B cell (primary cell): ENCODE data around the gene ZNF891. TPM values are rescaled to one million over a fixed set of nuclear protein-coding genes. Genes with fewer than 3 reads are reported as not detected.

ENCODE experiments used
- ATAC-seq: fragments of 200-7000 bp; cut with Tn5 transposase; one replicate; pipeline ENCODE4 v1.10.0; 2021; ENCODE audit warnings: low read depth, mild to moderate bottlenecking, moderate number of reproducible peaks, moderate library complexity
- CTCF ChIA-PET: fragments of 350-600 bp; sonication (Branson Sonifier 250); formaldehyde crosslinking; loops from one replicate; lab custom pipeline; 2021; ENCODE audit warnings: antibody characterized with exemption, inconsistent platforms; lab: Charles Lee
- POLR2A ChIA-PET: fragments of 350-600 bp; sonication (Branson Sonifier 250); formaldehyde crosslinking; loops from one replicate; lab custom pipeline; 2021; ENCODE audit warnings: antibody characterized with exemption; lab: Charles Lee
- DNase-seq: peaks from one replicate; pipeline ENCODE4 v3.0.0; 2013
- H2AFZ ChIP-seq: 2 replicates; pipeline ENCODE4 v1.6.1; 2012; ENCODE audit warnings: mild to moderate bottlenecking, low read depth, low read length; ENCODE audit not compliant: insufficient read depth, poor library complexity, severe bottlenecking
- H3K27ac ChIP-seq, 2 donors: 1 replicate in 1 of 2; 2 replicates in 1 of 2; pipeline ENCODE4 v1.5.1; 2012 to 2013; ENCODE audit warnings: low read length in 2 of 2, mild to moderate bottlenecking in 2 of 2, moderate library complexity in 1 of 2
- H3K27me3 ChIP-seq, 4 experiments: fragments of 200-600 bp in 1 of 4; sonication (generic) in 1 of 4; replicated peaks in 1 of 4; 1 replicate in 2 of 4; 2 replicates in 2 of 4; pipeline versions ENCODE4 v1.6.1 to v1.7.0; 2013 to 2016; ENCODE audit warnings: low read length in 3 of 4, mild to moderate bottlenecking in 2 of 4, mixed read lengths in 1 of 4, moderate library complexity in 1 of 4; ENCODE audit not compliant: insufficient read depth in 4 of 4, control insufficient read depth in 3 of 4; ENCODE audit errors: control extremely low read depth in 1 of 4
- H3K36me3 ChIP-seq, 2 experiments: replicated peaks in 1 of 2; 1 replicate in 1 of 2; 2 replicates in 1 of 2; pipeline versions ENCODE4 v1.6.1 to v1.7.1; 2013; ENCODE audit warnings: low read length in 1 of 2; ENCODE audit not compliant: insufficient read depth in 2 of 2, control insufficient read depth in 1 of 2; ENCODE audit errors: control extremely low read depth in 1 of 2, extremely low read depth in 1 of 2
- H3K4me1 ChIP-seq, 2 donors: fragments of 200-600 bp in 1 of 2; sonication (generic) in 1 of 2; 1 replicate in 1 of 2; 2 replicates in 1 of 2; pipeline versions ENCODE4 v1.5.1 to v1.6.1; 2013 to 2017; ENCODE audit warnings: low read length in 2 of 2; ENCODE audit not compliant: control insufficient read depth in 2 of 2, insufficient read depth in 2 of 2
- H3K4me2 ChIP-seq: replicated peaks from 2 replicates; pipeline ENCODE3; 2012; ENCODE audit warnings: mild to moderate bottlenecking, low read depth, low read length; ENCODE audit not compliant: poor library complexity, severe bottlenecking
- H3K4me3 ChIP-seq, 5 experiments: fragments of 200-600 bp in 1 of 5; sonication (generic) in 1 of 5; 1 replicate in 3 of 5; 2 replicates in 2 of 5; pipeline versions ENCODE4 v1.5.1 to v1.7.0; 2011 to 2016; ENCODE audit warnings: low read length in 4 of 5, mild to moderate bottlenecking in 4 of 5, low read depth in 2 of 5, control low read depth in 1 of 5, moderate library complexity in 1 of 5; ENCODE audit not compliant: insufficient read depth in 1 of 5; ENCODE audit errors: control extremely low read depth in 1 of 5, extremely low read depth in 1 of 5
- H3K79me2 ChIP-seq: fragments of 200-600 bp; sonication (generic); one replicate; pipeline ENCODE4 v1.6.0; 2016; ENCODE audit warnings: low read length; ENCODE audit not compliant: control insufficient read depth, insufficient read depth
- H3K9ac ChIP-seq: fragments of 200-600 bp; sonication (generic); 2 replicates; pipeline ENCODE4 v1.6.1; 2017; ENCODE audit warnings: mild to moderate bottlenecking, low read length, moderate library complexity
- H3K9me3 ChIP-seq, 3 donors: one replicate each; pipeline versions ENCODE4 v1.6.1 to v1.7.1; 2013; ENCODE audit warnings: low read length in 2 of 3; ENCODE audit not compliant: control insufficient read depth in 2 of 3, insufficient read depth in 1 of 3; ENCODE audit errors: control extremely low read depth in 1 of 3
- H4K20me1 ChIP-seq: 2 replicates; pipeline ENCODE4 v1.6.0; 2012; ENCODE audit warnings: mild to moderate bottlenecking, low read length; ENCODE audit not compliant: insufficient read depth, control insufficient read depth, poor library complexity, severe bottlenecking
- H3K27ac Mint-ChIP-seq: one replicate; pipeline ENCODE4 v1.8.0; 2021; ENCODE audit warnings: mixed read lengths
- H3K27me3 Mint-ChIP-seq: one replicate; pipeline ENCODE4 v1.8.0; 2021; ENCODE audit warnings: mixed read lengths
- H3K4me1 Mint-ChIP-seq: one replicate; pipeline ENCODE4 v1.8.0; 2021; ENCODE audit warnings: mixed read lengths
- H3K4me3 Mint-ChIP-seq: one replicate; pipeline ENCODE4 v1.8.0; 2021; ENCODE audit warnings: mixed read lengths
- H3K9me3 Mint-ChIP-seq: one replicate; pipeline ENCODE4 v1.8.0; 2022; ENCODE audit warnings: mixed read lengths; ENCODE audit not compliant: insufficient read depth
- EZH2 ChIP-seq: IDR thresholded peaks from 2 replicates; pipeline ENCODE4 v1.6.1; 2012; ENCODE audit warnings: borderline replicate concordance, low read depth, mild to moderate bottlenecking, moderate library complexity, low read length; ENCODE audit not compliant: insufficient read depth, poor library complexity, severe bottlenecking
- WGBS: methylation state at CpG from one replicate; pipeline ENCODE4 v1.1.5; 2013; ENCODE audit warnings: missing lambda C conversion rate; ENCODE audit not compliant: insufficient coverage; 5-methylcytosine and 5-hydroxymethylcytosine counted together
- intact Hi-C: fragments of 100-400 bp; cut with micrococcal nuclease; formaldehyde crosslinking; loops from one replicate; pipeline ENCODE4 v1.10.0; 2022
- polyA plus RNA-seq: library from polyadenylated mRNA; depleted of rRNA; stranded (reverse); fragments of >200 nt; gene quantifications from 2 replicates; pipeline ENCODE4 v1.2.3, GENCODE V29; 2012
- total RNA-seq, 2 donors: library from RNA; stranded (reverse); fragments of 120-200 nt in 1 of 2; gene quantifications; 1 replicate in 1 of 2; 2 replicates in 1 of 2; pipeline versions ENCODE4 v1.2.3 to v1.2.4, GENCODE V29; 2013 to 2022
- TF ChIP-seq, protein P1 (sequence below): fragments of 200-600 bp; IDR thresholded peaks from one replicate; pipeline ENCODE4 v1.8.0; 2022; ENCODE audit warnings: antibody characterized with exemption, mild to moderate bottlenecking

The ZNF891 gene
- total and polyA plus RNA-seq, 2 donors (not counting 1 experiment from before 2014, with no cell fraction given) = 1.5 to 6.8 TPM

DNA sequence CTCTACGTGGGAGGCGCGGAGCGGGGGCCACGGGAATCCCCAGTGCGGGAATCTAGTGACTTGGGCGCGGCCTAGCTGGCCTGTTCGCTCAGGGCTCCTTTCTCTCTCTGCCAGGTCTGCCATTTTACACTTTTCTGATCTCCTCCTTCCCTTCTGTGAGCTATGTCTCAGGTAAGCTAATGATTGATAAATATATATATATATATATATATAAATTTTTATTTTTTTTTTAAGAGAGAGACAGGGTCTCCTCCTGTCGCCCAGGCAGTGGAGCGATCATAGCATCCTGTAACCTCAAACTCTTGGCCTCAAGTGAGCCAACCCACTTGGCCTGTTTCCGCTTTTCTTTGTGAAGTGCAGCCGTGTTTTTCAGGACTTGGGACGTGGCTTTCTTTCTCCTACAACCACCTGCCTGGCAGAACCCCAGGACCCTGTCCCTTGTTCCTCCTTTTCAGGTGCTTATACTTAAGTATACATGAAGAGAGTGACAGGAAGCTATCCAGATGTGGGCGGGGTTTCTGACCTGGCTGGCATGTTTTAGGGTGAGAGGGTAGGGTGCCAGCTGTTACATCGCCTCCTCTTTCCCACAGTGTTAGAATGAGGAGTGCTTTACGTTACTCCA, 48.8 kb downstream of the ZNF891 start:
- 15% methylated on average over 10 of the region's 17 CpGs for WGBS
- Histone ChIP-seq H3K27me3 (no peaks in the 10 kb centered on the region), H2AFZ (peak overlapping the region; percentile 84), H3K36me3 (peaks cover 17 to 35% of the 10 kb centered on the region in 2 experiments), H3K4me2 (peak overlapping the region; percentile 81), H3K9ac (peak overlapping the region; percentile 98), H3K4me1 (peaks cover 12 to 15% of the 10 kb centered on the region in 2 donors), H3K9me3 (peaks cover 30 to 76% (median 62%) of the 10 kb centered on the region in 3 donors), H3K27ac (peak overlapping the region; percentile 99), H4K20me1 (no peaks in the 10 kb centered on the region), H3K79me2 (peaks cover 12% of the 10 kb centered on the region), H3K4me3 (peak overlapping the region; percentile 28 to 95 (median 84))
- H3K4me1 Mint-ChIP-seq = peaks cover 8% of the 10 kb centered on the region
- CTCF ChIA-PET = no interaction called here
- H3K4me3 Mint-ChIP-seq = no peak overlapping the region
- H3K27me3 Mint-ChIP-seq = no peaks in the 10 kb centered on the region
- ATAC-seq (no peak), DNase-seq (peak; percentile 47)
- H3K27ac Mint-ChIP-seq = no peak overlapping the region
- POLR2A ChIA-PET = interaction anchor here (0.6 to 0.8 kb wide), 4 partner anchors 23 to 250 kb away, joined by 3 to 5 read pairs (median 3); partner anchors contain the start of gene ZNF268
- no peak for TF ChIP-seq EZH2
- TF ChIP-seq, protein P1, sequence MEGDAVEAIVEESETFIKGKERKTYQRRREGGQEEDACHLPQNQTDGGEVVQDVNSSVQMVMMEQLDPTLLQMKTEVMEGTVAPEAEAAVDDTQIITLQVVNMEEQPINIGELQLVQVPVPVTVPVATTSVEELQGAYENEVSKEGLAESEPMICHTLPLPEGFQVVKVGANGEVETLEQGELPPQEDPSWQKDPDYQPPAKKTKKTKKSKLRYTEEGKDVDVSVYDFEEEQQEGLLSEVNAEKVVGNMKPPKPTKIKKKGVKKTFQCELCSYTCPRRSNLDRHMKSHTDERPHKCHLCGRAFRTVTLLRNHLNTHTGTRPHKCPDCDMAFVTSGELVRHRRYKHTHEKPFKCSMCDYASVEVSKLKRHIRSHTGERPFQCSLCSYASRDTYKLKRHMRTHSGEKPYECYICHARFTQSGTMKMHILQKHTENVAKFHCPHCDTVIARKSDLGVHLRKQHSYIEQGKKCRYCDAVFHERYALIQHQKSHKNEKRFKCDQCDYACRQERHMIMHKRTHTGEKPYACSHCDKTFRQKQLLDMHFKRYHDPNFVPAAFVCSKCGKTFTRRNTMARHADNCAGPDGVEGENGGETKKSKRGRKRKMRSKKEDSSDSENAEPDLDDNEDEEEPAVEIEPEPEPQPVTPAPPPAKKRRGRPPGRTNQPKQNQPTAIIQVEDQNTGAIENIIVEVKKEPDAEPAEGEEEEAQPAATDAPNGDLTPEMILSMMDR = no peak
- H3K9me3 Mint-ChIP-seq = peaks cover 27% of the 10 kb centered on the region
- intact Hi-C loops = no loop called here
